ENCODE results near the gene KYAT1. TPM values are rescaled to one million over a fixed set of nuclear protein-coding genes. Genes with fewer than 3 reads are reported as not detected.

The KYAT1 gene
- total and polyA plus RNA-seq, 2 of the 8 experiments (the other 6 are each of a cell fraction or from before 2014, with no cell fraction given), result 30.4 to 42.2 TPM

DNA sequence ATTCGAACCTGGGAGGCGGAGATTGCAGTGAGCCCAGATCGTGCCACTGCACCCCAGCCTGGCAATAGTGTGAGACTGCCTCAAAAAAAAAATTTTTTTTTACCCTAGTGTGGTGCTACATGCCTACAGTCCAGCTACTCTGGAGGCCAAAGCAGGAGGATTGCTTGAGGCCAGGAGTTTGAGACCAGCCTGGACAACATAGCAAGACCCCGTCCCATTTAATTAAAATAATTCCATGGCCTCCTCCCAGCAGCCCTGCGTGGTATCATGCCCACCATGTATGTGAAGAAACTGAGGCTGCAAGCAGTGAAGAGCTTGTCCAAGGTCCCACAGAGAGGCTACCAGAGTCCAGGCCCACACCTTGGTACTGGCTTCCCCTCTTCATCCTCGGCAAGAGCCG, 19.6 kb upstream of the KYAT1 start:
- no peak overlapping the region for H3K4ac ChIP-seq (replicated peaks; ENCODE audit: insufficient read length, low read depth, low read length)
- H3K9me3 ChIP-seq (ENCODE audit: insufficient read depth in 2 of 2, low read depth in 1 of 2, low read length in 1 of 2), result no peaks in the 10 kb centered on the region
- WGBS, 2 experiments (ENCODE audit: extremely low coverage in 1 of 2, insufficient coverage in 1 of 2, insufficient read length in 1 of 2, insufficient replicate concordance in 2 of 2, low coverage in 1 of 2, low lambda C conversion rate in 2 of 2, missing lambda C conversion rate in 1 of 2), result 94% methylated on average over 7 of the region's 7 CpGs; no CpG with 5 or more reads in 1 of the 2 experiments
- no peak overlapping the region for H3K14ac ChIP-seq (ENCODE audit: insufficient read length)
- H3K56ac ChIP-seq (replicated peaks; ENCODE audit: insufficient read length, low read depth, low read length), result no peak overlapping the region
- H3K18ac ChIP-seq (ENCODE audit: extremely low read depth, low read length), result no peak overlapping the region
- DNase-seq (ENCODE audit: low read depth in 1 of 2, low spot score in 2 of 2) (no peak), FAIRE-seq (no peak)
- H2AFZ ChIP-seq (ENCODE audit: low read length), result no peak overlapping the region
- H3K4me2 ChIP-seq (ENCODE audit: insufficient read depth in 1 of 2, low read depth in 2 of 2, low read length in 2 of 2), result no peak overlapping the region
- H4K8ac ChIP-seq (ENCODE audit: extremely low read depth, insufficient read depth, low read length), result no peak overlapping the region
- H3K27me3 ChIP-seq (replicated peaks in 1 of 4; ENCODE audit: control insufficient read depth in 3 of 4, extremely low read depth in 1 of 4, insufficient read depth in 3 of 4, low read length in 3 of 4), result no peaks in the 10 kb centered on the region
- H3K79me2 ChIP-seq (ENCODE audit: control insufficient read depth in 1 of 2, insufficient read depth in 2 of 2, low read length in 2 of 2), result peaks cover 3 to 65% of the 10 kb centered on the region in 2 experiments; a peak in 3 of 4 replicates
- H2BK15ac ChIP-seq (ENCODE audit: low read length), result no peak overlapping the region
- no peak overlapping the region for H2BK5ac ChIP-seq (ENCODE audit: low read depth, low read length)
- no peak overlapping the region for H4K91ac ChIP-seq (replicated peaks; ENCODE audit: insufficient read length, low read length)
- H3K36me3 ChIP-seq (ENCODE audit: control insufficient read depth in 2 of 4, insufficient read depth in 4 of 4, low read length in 3 of 4), result peaks cover 0 to 13% (median 2%) of the 10 kb centered on the region in 4 experiments; a peak in 4 of 8 replicates
- POLR2A ChIA-PET (ENCODE audit: partially characterized antibody), result interaction anchor here (0.7 to 1.6 kb wide), 5 partner anchors 13 to 57 kb away, joined by 3 to 4 read pairs (median 3); no protein-coding TSS in a partner anchor
- H3K27ac ChIP-seq (ENCODE audit: low read depth, low read length), result no peak overlapping the region
- H3K23ac ChIP-seq (ENCODE audit: insufficient read length), result no peak overlapping the region
- H2BK120ac ChIP-seq (replicated peaks; ENCODE audit: low read depth, low read length), result no peak overlapping the region
- no peak overlapping the region for H2AK5ac ChIP-seq (ENCODE audit: low read depth, low read length)
- H3K9ac ChIP-seq (replicated peaks in 1 of 4; ENCODE audit: extremely low read depth in 1 of 4, low read depth in 3 of 4, low read length in 3 of 4), result no peak overlapping the region
- no peak overlapping the region for H2BK12ac ChIP-seq (ENCODE audit: low read depth, low read length)
- no peak overlapping the region for H2BK20ac ChIP-seq (ENCODE audit: low read length)
- H3K23me2 ChIP-seq (ENCODE audit: low read depth, low read length), result no peaks in the 10 kb centered on the region
- H3K4me1 ChIP-seq (replicated peaks in 1 of 4; ENCODE audit: control insufficient read depth in 3 of 4, insufficient read depth in 4 of 4, low read length in 3 of 4), result peaks cover 0 to 4% (median 0%) of the 10 kb centered on the region in 4 experiments; a peak in 1 of 7 replicates
- CTCF ChIA-PET (ENCODE audit: partially characterized antibody), result interaction anchor here (0.6 to 1.0 kb wide), 2 partner anchors 24 to 100 kb away, joined by 3 to 4 read pairs; no protein-coding TSS in a partner anchor
- peaks cover 13% of the 10 kb centered on the region for H3K79me1 ChIP-seq (ENCODE audit: low read depth, low read length)
- H4K5ac ChIP-seq (ENCODE audit: insufficient read length, low read depth, low read length), result no peak overlapping the region
- H3K4me3 ChIP-seq (ENCODE audit: extremely low read depth in 1 of 4, insufficient read depth in 2 of 4, low read depth in 3 of 4, low read length in 4 of 4), result no peak overlapping the region
- peaks cover 7 to 12% of the 10 kb centered on the region in 2 experiments for H4K20me1 ChIP-seq (replicated peaks in 1 of 2; ENCODE audit: control insufficient read depth in 1 of 2, insufficient read depth in 2 of 2, low read length in 2 of 2)
- TF ChIP-seq SP4 (IDR thresholded peaks at IDR 0.05; ENCODE audit: low read length) (no peak), KDM1A (IDR thresholded peaks at IDR 0.05; ENCODE audit: borderline replicate concordance, low read length) (no peak), CHD1 (IDR thresholded peaks at IDR 0.05; ENCODE audit: low read depth, low read length) (no peak), CBX8 (IDR thresholded peaks at IDR 0.05; ENCODE audit: borderline replicate concordance, low read depth, low read length) (no peak), TAF1 (IDR thresholded peaks at IDR 0.05; ENCODE audit: low read depth, low read length) (no peak), YY1 (IDR thresholded peaks at IDR 0.05; ENCODE audit: low read depth, low read length) (no peak), BACH1 (IDR thresholded peaks at IDR 0.05; ENCODE audit: low read length) (no peak), SIN3A (conservative IDR thresholded peaks at IDR 0.05 in 1 of 2, IDR thresholded peaks at IDR 0.05 in 1 of 2; ENCODE audit: low read depth in 1 of 2, low read length in 2 of 2) (no peak), FOSL1 (IDR thresholded peaks at IDR 0.05; ENCODE audit: insufficient read depth, low read depth, low read length) (no peak), SIX5 (IDR thresholded peaks at IDR 0.05; ENCODE audit: low read depth, low read length) (no peak), BCL11A (IDR thresholded peaks at IDR 0.05; ENCODE audit: low read depth in 2 of 2, low read length in 2 of 2) (no peak)
- TF ChIP-seq, protein P1, sequence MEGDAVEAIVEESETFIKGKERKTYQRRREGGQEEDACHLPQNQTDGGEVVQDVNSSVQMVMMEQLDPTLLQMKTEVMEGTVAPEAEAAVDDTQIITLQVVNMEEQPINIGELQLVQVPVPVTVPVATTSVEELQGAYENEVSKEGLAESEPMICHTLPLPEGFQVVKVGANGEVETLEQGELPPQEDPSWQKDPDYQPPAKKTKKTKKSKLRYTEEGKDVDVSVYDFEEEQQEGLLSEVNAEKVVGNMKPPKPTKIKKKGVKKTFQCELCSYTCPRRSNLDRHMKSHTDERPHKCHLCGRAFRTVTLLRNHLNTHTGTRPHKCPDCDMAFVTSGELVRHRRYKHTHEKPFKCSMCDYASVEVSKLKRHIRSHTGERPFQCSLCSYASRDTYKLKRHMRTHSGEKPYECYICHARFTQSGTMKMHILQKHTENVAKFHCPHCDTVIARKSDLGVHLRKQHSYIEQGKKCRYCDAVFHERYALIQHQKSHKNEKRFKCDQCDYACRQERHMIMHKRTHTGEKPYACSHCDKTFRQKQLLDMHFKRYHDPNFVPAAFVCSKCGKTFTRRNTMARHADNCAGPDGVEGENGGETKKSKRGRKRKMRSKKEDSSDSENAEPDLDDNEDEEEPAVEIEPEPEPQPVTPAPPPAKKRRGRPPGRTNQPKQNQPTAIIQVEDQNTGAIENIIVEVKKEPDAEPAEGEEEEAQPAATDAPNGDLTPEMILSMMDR (IDR thresholded peaks at IDR 0.05; ENCODE audit: control extremely low read depth in 1 of 3, insufficient read depth in 1 of 3, low read depth in 1 of 3, low read length in 3 of 3), result no peak

Measured in H1 (cell line).